Astrocyte of the spinal cord (primary cell): ENCODE measurements around the gene RPS6KL1.

Source experiments
- DNase-seq: peaks from one replicate; pipeline ENCODE4 v3.0.0; 2011; ENCODE audit warnings: low read depth, low spot score
- H3K4me3 ChIP-seq: 2 replicates; pipeline ENCODE4 v1.5.1; 2011; ENCODE audit warnings: low read depth, mild to moderate bottlenecking, low read length, moderate library complexity
- CTCF ChIP-seq: IDR thresholded peaks from 2 replicates; pipeline ENCODE4 v1.5.1; 2012; ENCODE audit warnings: low read depth, mild to moderate bottlenecking, low read length, inconsistent platforms
- in situ Hi-C: cut with HindIII; loops from 2 replicates; pipeline ENCODE4 v1.10.0; 2017; ENCODE audit warnings: low sequenced_read_pairs

Gene RPS6KL1

DNA sequence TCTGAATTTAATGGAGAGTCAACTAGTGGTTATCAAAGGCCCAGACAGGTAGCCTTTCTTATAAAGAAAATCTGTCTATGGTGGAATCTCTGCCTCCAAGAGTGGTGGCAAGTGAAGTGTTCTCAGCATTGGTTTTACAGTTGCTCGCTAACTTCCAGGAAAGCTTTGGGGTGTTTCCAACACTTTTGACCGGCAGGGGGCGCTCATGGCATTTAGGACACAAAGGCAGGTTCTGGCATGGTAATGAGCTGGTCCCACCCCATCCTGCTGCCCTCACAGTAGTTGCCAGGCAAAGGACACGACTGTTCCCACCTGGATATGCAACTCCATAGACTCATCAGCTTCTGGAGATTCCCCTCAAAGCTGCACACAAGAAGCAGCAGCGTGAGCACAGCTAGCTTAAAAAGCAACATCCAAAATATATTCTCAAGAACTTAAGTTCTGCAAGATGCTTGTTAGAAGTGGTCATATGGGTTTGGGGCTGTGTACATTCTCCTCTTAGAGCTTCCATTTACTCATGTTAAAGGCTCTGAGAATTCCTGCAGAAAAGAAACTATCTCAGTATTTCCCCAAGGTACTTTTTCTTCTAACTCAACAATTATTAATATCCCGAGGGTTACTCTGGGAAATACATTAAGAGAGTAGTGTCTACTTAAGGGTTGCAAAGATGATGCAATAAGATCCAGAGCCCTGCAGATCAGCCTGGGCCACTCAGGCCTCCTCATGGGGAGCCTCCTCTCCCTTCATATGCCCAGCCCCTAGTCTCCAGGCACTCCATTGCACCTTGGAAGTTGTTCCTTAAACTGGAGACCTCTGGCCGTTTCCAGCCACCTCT is 61.9 kb downstream of the RPS6KL1 start:
- peak; percentile 79 for DNase-seq
- in situ Hi-C loops, result no loop called here
- no peak overlapping the region for H3K4me3 ChIP-seq
- TF ChIP-seq CTCF, result peak; percentile 82

GRCh38 chr14:74859757-74860552 is 63.1 kb downstream of the RPS6KL1 start:
- no peak for TF ChIP-seq CTCF
- no peak for DNase-seq
- in situ Hi-C loops, result no loop called here
- H3K4me3 ChIP-seq, result no peak overlapping the region

- in situ Hi-C loops, result no loop called here
- no peak for DNase-seq
- TF ChIP-seq CTCF, result no peak
- H3K4me3 ChIP-seq, result no peak overlapping the region
Observed at GRCh38 chr14:74858022-74858421, 65.0 kb downstream of the RPS6KL1 start.

- in situ Hi-C loops, result no loop called here
- H3K4me3 ChIP-seq, result no peak overlapping the region
- no peak for DNase-seq
- TF ChIP-seq CTCF, result no peak
Observed at GRCh38 chr14:74856366-74856765, 66.7 kb downstream of the RPS6KL1 start.

- in situ Hi-C loops, result no loop called here
- no peak overlapping the region for H3K4me3 ChIP-seq
- TF ChIP-seq CTCF, result no peak
- no peak for DNase-seq
Observed at GRCh38 chr14:74855945-74856344, 67.1 kb downstream of the RPS6KL1 start.

DNA sequence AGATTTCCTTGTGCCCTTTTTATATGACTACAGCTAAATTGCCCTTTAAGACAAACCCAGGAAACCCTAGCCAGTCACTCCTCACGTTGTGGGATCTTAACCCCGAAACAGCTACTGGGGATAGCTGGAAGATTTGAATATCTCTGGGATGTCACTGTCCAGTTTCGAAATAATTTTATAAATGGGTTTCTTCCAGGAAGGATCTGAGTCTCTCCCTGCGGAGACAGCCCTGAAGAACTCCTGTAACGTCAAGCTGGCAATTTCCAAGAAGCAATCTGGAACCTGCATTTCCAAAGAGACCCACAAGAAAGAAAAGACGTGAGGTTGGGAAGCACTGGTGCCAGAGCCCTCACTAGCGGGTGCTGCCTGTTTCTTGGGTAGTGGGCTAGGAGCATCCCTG is 68.0 kb downstream of the RPS6KL1 start:
- no peak for TF ChIP-seq CTCF
- no peak overlapping the region for H3K4me3 ChIP-seq
- in situ Hi-C loops, result no loop called here
- no peak for DNase-seq
